22Rv1 (cell line): Measurements from ENCODE around the gene TMC3.

Experiments used
- ZFX ChIP-seq: fragments of 450-650 bp; IDR thresholded peaks from 2 replicates; pipeline ENCODE4 v1.6.1; 2017; ENCODE audit warnings: antibody characterized with exemption, borderline replicate concordance
- TF ChIP-seq, protein P1 (sequence below): fragments of 450-650 bp; IDR thresholded peaks from 2 replicates; pipeline ENCODE4 v1.5.1; 2017; ENCODE audit warnings: mild to moderate bottlenecking

DNA sequence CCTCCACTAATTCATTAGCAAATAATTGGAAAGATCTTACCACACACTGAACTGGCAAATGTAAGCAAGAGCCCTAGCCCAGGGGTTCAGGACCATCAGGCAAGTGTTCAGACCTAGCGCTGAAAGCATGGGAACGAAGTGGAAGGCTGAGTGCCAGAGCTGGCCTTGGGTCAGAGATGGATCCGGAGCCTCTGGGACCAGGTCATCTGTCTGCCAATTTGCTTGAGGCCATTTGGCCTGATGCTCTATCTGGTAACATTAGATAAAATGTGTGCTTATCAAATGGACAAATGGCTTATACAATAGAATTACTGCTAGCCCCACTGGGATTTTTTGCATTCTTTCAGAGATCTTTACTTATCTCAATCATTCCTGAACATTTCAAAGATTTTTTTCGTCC is 1.4 kb upstream of the TMC3 start:
- TF ChIP-seq, protein P1, sequence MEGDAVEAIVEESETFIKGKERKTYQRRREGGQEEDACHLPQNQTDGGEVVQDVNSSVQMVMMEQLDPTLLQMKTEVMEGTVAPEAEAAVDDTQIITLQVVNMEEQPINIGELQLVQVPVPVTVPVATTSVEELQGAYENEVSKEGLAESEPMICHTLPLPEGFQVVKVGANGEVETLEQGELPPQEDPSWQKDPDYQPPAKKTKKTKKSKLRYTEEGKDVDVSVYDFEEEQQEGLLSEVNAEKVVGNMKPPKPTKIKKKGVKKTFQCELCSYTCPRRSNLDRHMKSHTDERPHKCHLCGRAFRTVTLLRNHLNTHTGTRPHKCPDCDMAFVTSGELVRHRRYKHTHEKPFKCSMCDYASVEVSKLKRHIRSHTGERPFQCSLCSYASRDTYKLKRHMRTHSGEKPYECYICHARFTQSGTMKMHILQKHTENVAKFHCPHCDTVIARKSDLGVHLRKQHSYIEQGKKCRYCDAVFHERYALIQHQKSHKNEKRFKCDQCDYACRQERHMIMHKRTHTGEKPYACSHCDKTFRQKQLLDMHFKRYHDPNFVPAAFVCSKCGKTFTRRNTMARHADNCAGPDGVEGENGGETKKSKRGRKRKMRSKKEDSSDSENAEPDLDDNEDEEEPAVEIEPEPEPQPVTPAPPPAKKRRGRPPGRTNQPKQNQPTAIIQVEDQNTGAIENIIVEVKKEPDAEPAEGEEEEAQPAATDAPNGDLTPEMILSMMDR = no peak
- no peak for TF ChIP-seq ZFX
